Heart left ventricle (tissue), 16 donors: ENCODE measurements around the gene MYO7A. TPM values are rescaled to one million over a fixed set of nuclear protein-coding genes. Genes with fewer than 3 reads are reported as not detected.

Source experiments
- ATAC-seq, 4 donors: fragments of 200-7000 bp; cut with Tn5 transposase; one replicate each; pipeline ENCODE4 v1.9.1; 2020 to 2022; ENCODE audit warnings: moderate library complexity in 4 of 4, mild to moderate bottlenecking in 3 of 4, moderate number of reproducible peaks in 1 of 4
- DNase-seq, 5 donors: peaks; one replicate each; pipeline ENCODE4 v3.0.0-alpha.2; 2020
- H3K27ac ChIP-seq, 12 donors: fragments of 200-600 bp; sonication (generic) in 4 of 12; one replicate each; pipeline versions ENCODE4 v1.5.0 to v1.8.0; 2016 to 2022; ENCODE audit warnings: mild to moderate bottlenecking in 2 of 12
- H3K27me3 ChIP-seq, 9 donors: fragments of 200-600 bp; sonication (generic) in 2 of 9; one replicate each; pipeline versions ENCODE4 v1.5.1 to v1.8.0; 2016 to 2022; ENCODE audit warnings: mild to moderate bottlenecking in 3 of 9
- H3K36me3 ChIP-seq, 9 donors: fragments of 200-600 bp; sonication (generic) in 2 of 9; one replicate each; pipeline versions ENCODE4 v1.5.0 to v1.8.0; 2018 to 2022; ENCODE audit warnings: mild to moderate bottlenecking in 2 of 9
- H3K4me1 ChIP-seq, 12 donors: fragments of 200-600 bp; sonication (generic) in 4 of 12; one replicate each; pipeline versions ENCODE4 v1.5.0 to v1.8.0; 2016 to 2022; ENCODE audit warnings: mild to moderate bottlenecking in 3 of 12
- H3K4me3 ChIP-seq, 12 donors: fragments of 200-600 bp; sonication (generic) in 4 of 12; one replicate each; pipeline versions ENCODE4 v1.5.0 to v1.8.0; 2017 to 2022; ENCODE audit warnings: mild to moderate bottlenecking in 9 of 12, moderate library complexity in 4 of 12
- H3K9me3 ChIP-seq, 12 donors: fragments of 200-600 bp; sonication (generic) in 4 of 12; one replicate each; pipeline versions ENCODE4 v1.5.0 to v1.8.0; 2016 to 2022; ENCODE audit warnings: mild to moderate bottlenecking in 1 of 12
- CTCF ChIP-seq, 12 donors: fragments of 200-600 bp; sonication (generic) in 4 of 12; IDR thresholded peaks; one replicate each; pipeline versions ENCODE4 v1.5.0 to v1.8.0; 2018 to 2022; ENCODE audit warnings: antibody characterized with exemption in 12 of 12, mild to moderate bottlenecking in 5 of 12
- POLR2A ChIP-seq, 2 donors: fragments of 450-650 bp; IDR thresholded peaks; one replicate each; pipeline ENCODE4 v1.6.1; 2017; ENCODE audit warnings: antibody characterized with exemption in 2 of 2, mild to moderate bottlenecking in 2 of 2, moderate library complexity in 2 of 2
- WGBS, 4 donors: extraction: QIAGEN DNeasy Blood & Tissue Kit in 2 of 4; methylation state at CpG; one replicate each; pipeline versions ENCODE4 v1.1.5 to v1.1.7; 2013 to 2018; 5-methylcytosine and 5-hydroxymethylcytosine counted together
- intact Hi-C, 10 donors: fragments of 100-400 bp; cut with DNase I; formaldehyde crosslinking; loops; one replicate each; pipeline versions ENCODE4 v1.11.1 to v1.14.2; 2022
- polyA plus RNA-seq, 2 donors: library from polyadenylated mRNA; stranded (reverse); fragments of 200-250 nt; gene quantifications; one replicate each; pipeline ENCODE4 v1.2.3, GENCODE V29; 2013
- total RNA-seq, 9 donors: library from RNA; depleted of rRNA in 2 of 9; stranded (reverse); fragments of >200 nt in 2 of 9; fragmentation: NEBNext Ultra II Directional in 3 of 9; extraction: Animal tissue kit (Norgen Biotek cat#: 25700) in 3 of 9; gene quantifications; one replicate each; pipeline versions ENCODE4 v1.1.0 to v1.2.4, GENCODE V29; 2016 to 2023
- donor health status: ischemic (EF 13 %, LVEDD 7.1; RV severe dilation, severe dysfunction).
- donor health status: healthy with polysubstance abuse.
- donor health status: DM: no; HTN: yes; CAD: no.
- donor health status: DM: no; HTN: no; CAD: no.
- donor health status: ischemic (EF 25% LVEDD 6.9; RV normal size, moderate dysfunction).
- donor health status: ischemic (EF 25% LVEDD 5.7; RV mildly dilated, moderate dysfunction).
- donor health status: healthy.
- donor health status: DM: yes; HTN: yes; CAD: no.
- donor health status: ischemic (EF 35%, LVEDD 5.7; RV mildly dilated, moderate dysfunction).
- donor health status: nonischemic (EF 11% LVEDD 7.7; RV severe dilation, severe dysfunction).
- donor health status: DM: yes; HTN: yes; CAD: no.
- donor health status: PGD.
- donor health status: ischemic (EF 29% LVEDD 5.4; RV normal size, mild dysfunction).
- donor health status: nonischemic (EF 23%, LVEDD 6.1; RV moderate dilation, normal function).

Gene MYO7A
- total and polyA plus RNA-seq, 11 donors: 1.0 to 17.1 (median 2.7) TPM

- Histone ChIP-seq H3K36me3 (peaks cover 0 to 3% (median 0%) of the 10 kb centered on the region in 9 donors), H3K4me1 (peaks cover 0 to 9% (median 3%) of the 10 kb centered on the region in 12 donors), H3K27ac (no peak overlapping the region), H3K4me3 (no peak overlapping the region), H3K27me3 (no peaks in the 10 kb centered on the region), H3K9me3 (no peaks in the 10 kb centered on the region)
- 89 to 95% (median 92%) methylated on average over 3 to 15 of the region's 15 CpGs for WGBS, 4 donors
- DNase-seq: peak in 1 of 5 donors; percentile 51
- TF ChIP-seq POLR2A (IDR thresholded peaks at IDR 0.05) (no peak), CTCF (IDR thresholded peaks at IDR 0.05) (no peak)
- intact Hi-C loops: loop anchor here in 6 of 10 donors (2.0 to 10.0 kb wide), 5 partner anchors 149 to 423 kb away; no protein-coding TSS in a partner anchor
- no peak for ATAC-seq
Measured at GRCh38 chr11:77193911-77194830, 66.1 kb downstream of the MYO7A start.

- intact Hi-C loops: loop anchor here in 9 of 10 donors (1.0 to 10.0 kb wide), 7 partner anchors 150 to 420 kb away; no protein-coding TSS in a partner anchor
- WGBS, 4 donors: 73 to 81% (median 74%) methylated on average over 14 to 16 of the region's 16 CpGs
- no peaks in the 10 kb centered on the region for H3K9me3 ChIP-seq
- ATAC-seq (peak in 3 of 4 donors; percentile 19 to 32 (median 29)), DNase-seq (peak in 2 of 5 donors; percentile 28 to 58)
- H3K36me3 ChIP-seq: peaks cover 0 to 4% (median 0%) of the 10 kb centered on the region in 9 donors
- no peak overlapping the region for H3K4me3 ChIP-seq
- H3K4me1 ChIP-seq: peaks cover 0 to 9% (median 3%) of the 10 kb centered on the region in 12 donors
- TF ChIP-seq POLR2A (IDR thresholded peaks at IDR 0.05): no peak
- no peak for TF ChIP-seq CTCF (IDR thresholded peaks at IDR 0.05)
- H3K27me3 ChIP-seq: no peaks in the 10 kb centered on the region
- H3K27ac ChIP-seq: no peak overlapping the region
Measured at GRCh38 chr11:77195071-77195755, 67.2 kb downstream of the MYO7A start.

GRCh38 chr11:77196961-77197360, 68.9 kb downstream of the MYO7A start:
- Histone ChIP-seq H3K9me3 (no peaks in the 10 kb centered on the region), H3K36me3 (peaks cover 0 to 4% (median 0%) of the 10 kb centered on the region in 9 donors), H3K27me3 (no peaks in the 10 kb centered on the region), H3K4me3 (no peak overlapping the region), H3K27ac (no peak overlapping the region), H3K4me1 (peaks cover 0 to 9% (median 3%) of the 10 kb centered on the region in 12 donors)
- ATAC-seq: no peak
- WGBS, 4 donors: 85 to 90% (median 87%) methylated on average over 8 of the region's 8 CpGs
- intact Hi-C loops: loop anchor here in 6 of 10 donors (5.0 to 10.0 kb wide), 5 partner anchors 152 to 418 kb away; no protein-coding TSS in a partner anchor
- peak in 1 of 5 donors; percentile 47 for DNase-seq
- no peak for TF ChIP-seq POLR2A (IDR thresholded peaks at IDR 0.05)
- no peak for TF ChIP-seq CTCF (IDR thresholded peaks at IDR 0.05)
